ENCODE measurements around the gene SRM. TPM values are rescaled to one million over a fixed set of nuclear protein-coding genes. Genes with fewer than 3 reads are reported as not detected.

The SRM gene
- total and polyA plus RNA-seq, 4 donors: 48.9 to 88.7 (median 69.4) TPM

DNA sequence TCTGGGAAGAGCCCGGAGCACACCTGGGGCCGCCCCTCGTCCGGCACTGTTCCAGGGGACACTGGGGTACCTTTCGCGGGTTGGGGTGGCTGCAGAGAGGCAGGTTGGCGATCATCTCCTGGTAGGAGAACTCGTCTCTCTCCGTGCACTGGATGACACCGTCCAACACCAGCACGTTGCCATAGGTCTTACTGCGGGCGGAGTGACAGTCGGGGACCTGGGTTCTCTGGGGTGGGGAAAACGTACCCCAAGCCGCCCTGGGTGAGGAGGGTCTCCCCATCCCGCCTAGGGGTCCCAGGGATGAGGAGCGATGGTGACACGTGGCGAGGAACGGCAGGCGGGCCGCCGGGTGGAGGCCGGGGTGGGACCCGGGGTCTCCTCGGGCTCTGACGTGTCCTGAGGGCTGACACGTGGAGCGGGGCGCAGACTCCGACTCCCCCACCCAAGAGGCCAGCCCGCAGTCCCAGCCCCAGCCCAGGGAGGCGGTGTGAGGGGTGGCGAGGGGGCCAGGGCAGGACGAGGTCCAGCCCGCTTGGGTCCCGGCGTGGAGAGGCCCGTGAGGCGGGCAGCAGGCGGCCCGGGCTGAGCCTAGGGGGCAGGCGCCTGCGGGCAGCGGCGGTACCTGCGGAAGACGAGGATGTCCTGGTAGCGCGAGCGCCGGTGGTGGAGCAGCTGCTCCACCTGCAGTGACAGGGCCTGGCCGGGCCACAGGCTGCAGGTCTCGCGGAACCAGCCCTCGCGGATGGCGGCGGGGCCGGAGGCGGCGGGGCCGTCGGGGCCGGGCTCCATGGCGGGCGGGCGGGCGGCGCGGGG, 457 bp downstream of the SRM start:
- Histone ChIP-seq H3K27ac (ENCODE audit: low read depth in 1 of 2, low read length in 2 of 2) (no peak overlapping the region), H3K9me3 (ENCODE audit: control insufficient read depth, low read length) (no peaks in the 10 kb centered on the region), H3K27me3 (ENCODE audit: control insufficient read depth in 1 of 2, insufficient read depth in 2 of 2, low read length in 1 of 2) (no peaks in the 10 kb centered on the region), H3K4me3 (ENCODE audit: low read length in 2 of 2) (peak overlapping the region; percentile 69 to 73), H3K36me3 (ENCODE audit: control insufficient read depth in 1 of 2, insufficient read depth in 2 of 2, low read length in 1 of 2) (peaks cover 2 to 5% of the 10 kb centered on the region in 2 donors), H3K4me1 (ENCODE audit: control insufficient read depth in 1 of 2, insufficient read depth in 2 of 2, low read length in 2 of 2) (no peaks in the 10 kb centered on the region)
- 1% methylated on average over 40 to 72 of the region's 72 CpGs for WGBS, 2 donors
- intact Hi-C loops (cut with DNase I): no loop called here
- ATAC-seq (ENCODE audit: low FRiP score) (peak; percentile 4), DNase-seq (peak in 1 of 2 donors; percentile 77)

DNA sequence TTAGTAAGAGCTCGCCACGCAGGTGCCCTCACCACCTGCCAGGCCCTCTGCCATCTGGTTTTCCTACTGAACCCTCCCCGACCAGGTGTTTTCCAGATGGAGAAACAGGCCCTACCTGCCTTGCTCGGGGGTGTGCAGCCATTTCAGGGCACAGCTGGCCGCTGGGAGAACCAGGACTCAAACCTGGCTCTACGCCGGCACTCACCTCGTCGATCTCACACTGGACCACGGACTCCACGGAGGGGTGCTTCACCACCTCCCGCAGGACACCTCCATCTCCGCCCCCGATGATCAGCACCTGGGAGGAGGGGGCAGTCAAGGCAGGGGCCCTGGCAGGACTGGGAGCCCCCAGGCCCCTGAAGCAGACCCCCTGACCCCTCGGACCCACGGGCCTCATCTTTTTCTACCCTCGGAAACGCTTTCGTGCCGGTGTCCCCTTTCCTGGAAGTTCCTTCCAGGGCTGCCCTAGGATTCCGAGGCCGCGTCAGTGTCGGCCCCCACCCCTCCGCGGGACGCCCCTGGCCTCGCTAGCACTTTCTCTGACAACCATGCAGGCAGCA, 1.1 kb downstream of the SRM start:
- Histone ChIP-seq H3K27me3 (ENCODE audit: control insufficient read depth in 1 of 2, insufficient read depth in 2 of 2, low read length in 1 of 2) (no peaks in the 10 kb centered on the region), H3K4me3 (ENCODE audit: low read length in 2 of 2) (peak overlapping the region in 1 of 2 donors; percentile 73), H3K36me3 (ENCODE audit: control insufficient read depth in 1 of 2, insufficient read depth in 2 of 2, low read length in 1 of 2) (peaks cover 2 to 7% of the 10 kb centered on the region in 2 donors), H3K4me1 (ENCODE audit: control insufficient read depth in 1 of 2, insufficient read depth in 2 of 2, low read length in 2 of 2) (no peaks in the 10 kb centered on the region), H3K27ac (ENCODE audit: low read depth in 1 of 2, low read length in 2 of 2) (no peak overlapping the region), H3K9me3 (ENCODE audit: control insufficient read depth, low read length) (no peaks in the 10 kb centered on the region)
- peak in 1 of 2 donors; percentile 71 for DNase-seq
- intact Hi-C loops (cut with DNase I): no loop called here
- WGBS, 2 donors: 51 to 55% methylated on average over 26 to 28 of the region's 28 CpGs
- ATAC-seq (ENCODE audit: low FRiP score): no peak

GRCh38 chr1:11058026-11058425, 1.8 kb downstream of the SRM start:
- Histone ChIP-seq H3K27ac (ENCODE audit: low read depth in 1 of 2, low read length in 2 of 2) (no peak overlapping the region), H3K4me3 (ENCODE audit: low read length in 2 of 2) (no peak overlapping the region), H3K4me1 (ENCODE audit: control insufficient read depth in 1 of 2, insufficient read depth in 2 of 2, low read length in 2 of 2) (no peaks in the 10 kb centered on the region), H3K27me3 (ENCODE audit: control insufficient read depth in 1 of 2, insufficient read depth in 2 of 2, low read length in 1 of 2) (no peaks in the 10 kb centered on the region), H3K9me3 (ENCODE audit: control insufficient read depth, low read length) (no peaks in the 10 kb centered on the region), H3K36me3 (ENCODE audit: control insufficient read depth in 1 of 2, insufficient read depth in 2 of 2, low read length in 1 of 2) (peaks cover 2 to 7% of the 10 kb centered on the region in 2 donors)
- DNase-seq: peak in 1 of 2 donors; percentile 30
- WGBS, 2 donors: 96% methylated on average over 14 of the region's 14 CpGs
- intact Hi-C loops (cut with DNase I): no loop called here
- no peak for ATAC-seq (ENCODE audit: low FRiP score)

DNA sequence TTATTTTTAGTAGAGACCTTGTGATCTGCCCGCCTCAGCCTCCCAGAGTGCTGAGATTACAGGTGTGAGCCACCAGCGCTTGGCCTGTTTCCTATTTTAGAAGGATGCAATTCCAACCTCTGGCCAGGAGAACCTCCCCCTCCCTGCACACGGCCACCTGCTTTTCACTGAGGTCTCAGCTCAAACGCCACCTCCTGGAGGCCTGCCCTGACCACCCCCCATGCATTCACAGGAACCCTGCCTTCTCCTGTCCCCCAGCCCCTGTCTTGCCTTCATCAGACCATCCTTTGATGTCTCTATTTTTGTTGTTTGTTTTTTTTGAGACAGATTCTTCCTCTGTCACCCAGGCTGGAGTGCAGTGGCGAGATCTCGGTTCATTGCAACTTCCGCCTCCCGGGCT, 2.3 kb downstream of the SRM start:
- ATAC-seq (ENCODE audit: low FRiP score) (no peak), DNase-seq (peak in 1 of 2 donors; percentile 37)
- 92 to 95% methylated on average over 8 of the region's 8 CpGs for WGBS, 2 donors
- no peak overlapping the region for H3K4me3 ChIP-seq (ENCODE audit: low read length in 2 of 2)
- H3K27me3 ChIP-seq (ENCODE audit: control insufficient read depth in 1 of 2, insufficient read depth in 2 of 2, low read length in 1 of 2): no peaks in the 10 kb centered on the region
- H3K36me3 ChIP-seq (ENCODE audit: control insufficient read depth in 1 of 2, insufficient read depth in 2 of 2, low read length in 1 of 2): peaks cover 2 to 7% of the 10 kb centered on the region in 2 donors
- intact Hi-C loops (cut with DNase I): no loop called here
- H3K27ac ChIP-seq (ENCODE audit: low read depth in 1 of 2, low read length in 2 of 2): no peak overlapping the region
- H3K4me1 ChIP-seq (ENCODE audit: control insufficient read depth in 1 of 2, insufficient read depth in 2 of 2, low read length in 2 of 2): no peaks in the 10 kb centered on the region
- no peaks in the 10 kb centered on the region for H3K9me3 ChIP-seq (ENCODE audit: control insufficient read depth, low read length)

DNA sequence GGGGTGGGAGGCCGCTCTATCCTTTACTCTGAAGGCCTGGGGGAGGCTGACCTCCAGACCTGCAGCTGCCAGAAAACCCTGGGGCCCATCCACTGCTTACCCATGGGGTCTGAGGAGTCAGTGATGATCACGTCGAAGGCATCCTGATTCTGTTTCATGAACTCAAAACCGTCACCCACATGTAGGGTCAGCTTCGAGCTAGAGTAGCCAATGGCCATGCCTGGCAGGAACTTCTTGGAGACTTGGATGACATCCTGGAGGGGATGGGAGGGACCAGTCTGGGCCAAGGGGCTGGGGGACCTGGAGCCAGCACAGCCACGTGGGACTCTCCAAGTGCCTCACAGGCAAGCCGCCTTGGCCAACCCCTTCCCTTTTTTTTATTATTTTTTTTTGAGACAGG, 3.3 kb downstream of the SRM start:
- Histone ChIP-seq H3K9me3 (ENCODE audit: control insufficient read depth, low read length) (no peaks in the 10 kb centered on the region), H3K36me3 (ENCODE audit: control insufficient read depth in 1 of 2, insufficient read depth in 2 of 2, low read length in 1 of 2) (peaks cover 2 to 7% of the 10 kb centered on the region in 2 donors), H3K27me3 (ENCODE audit: control insufficient read depth in 1 of 2, insufficient read depth in 2 of 2, low read length in 1 of 2) (no peaks in the 10 kb centered on the region), H3K27ac (ENCODE audit: low read depth in 1 of 2, low read length in 2 of 2) (no peak overlapping the region), H3K4me1 (ENCODE audit: control insufficient read depth in 1 of 2, insufficient read depth in 2 of 2, low read length in 2 of 2) (no peaks in the 10 kb centered on the region), H3K4me3 (ENCODE audit: low read length in 2 of 2) (no peak overlapping the region)
- 76 to 81% methylated on average over 7 of the region's 7 CpGs for WGBS, 2 donors
- no peak for ATAC-seq (ENCODE audit: low FRiP score)
- intact Hi-C loops (cut with DNase I): no loop called here
- DNase-seq: peak in 1 of 2 donors; percentile 36

- 92 to 95% methylated on average over 10 to 12 of the region's 12 CpGs for WGBS, 2 donors
- H3K27ac ChIP-seq (ENCODE audit: low read depth in 1 of 2, low read length in 2 of 2): no peak overlapping the region
- DNase-seq (peak in 1 of 2 donors; percentile 42), ATAC-seq (ENCODE audit: low FRiP score) (no peak)
- no peak overlapping the region for H3K4me3 ChIP-seq (ENCODE audit: low read length in 2 of 2)
- H3K9me3 ChIP-seq (ENCODE audit: control insufficient read depth, low read length): no peaks in the 10 kb centered on the region
- intact Hi-C loops (cut with DNase I): no loop called here
- no peaks in the 10 kb centered on the region for H3K27me3 ChIP-seq (ENCODE audit: control insufficient read depth in 1 of 2, insufficient read depth in 2 of 2, low read length in 1 of 2)
- H3K36me3 ChIP-seq (ENCODE audit: control insufficient read depth in 1 of 2, insufficient read depth in 2 of 2, low read length in 1 of 2): peaks cover 2 to 7% of the 10 kb centered on the region in 2 donors
- H3K4me1 ChIP-seq (ENCODE audit: control insufficient read depth in 1 of 2, insufficient read depth in 2 of 2, low read length in 2 of 2): no peaks in the 10 kb centered on the region
Observed at GRCh38 chr1:11055676-11056075, 4.1 kb downstream of the SRM start.

GRCh38 chr1:11054666-11055065, 5.2 kb downstream of the SRM start:
- WGBS, 2 donors: 86 to 89% methylated on average over 22 of the region's 22 CpGs
- Histone ChIP-seq H3K4me1 (ENCODE audit: control insufficient read depth in 1 of 2, insufficient read depth in 2 of 2, low read length in 2 of 2) (no peaks in the 10 kb centered on the region), H3K4me3 (ENCODE audit: low read length in 2 of 2) (no peak overlapping the region), H3K36me3 (ENCODE audit: control insufficient read depth in 1 of 2, insufficient read depth in 2 of 2, low read length in 1 of 2) (peaks cover 2 to 7% of the 10 kb centered on the region in 2 donors), H3K9me3 (ENCODE audit: control insufficient read depth, low read length) (no peaks in the 10 kb centered on the region), H3K27ac (ENCODE audit: low read depth in 1 of 2, low read length in 2 of 2) (no peak overlapping the region), H3K27me3 (ENCODE audit: control insufficient read depth in 1 of 2, insufficient read depth in 2 of 2, low read length in 1 of 2) (no peaks in the 10 kb centered on the region)
- DNase-seq: peak in 1 of 2 donors; percentile 57
- no peak for ATAC-seq (ENCODE audit: low FRiP score)
- intact Hi-C loops (cut with DNase I): no loop called here

- DNase-seq: peak in 1 of 2 donors; percentile 59
- Histone ChIP-seq H3K27me3 (ENCODE audit: control insufficient read depth in 1 of 2, insufficient read depth in 2 of 2, low read length in 1 of 2) (no peaks in the 10 kb centered on the region), H3K36me3 (ENCODE audit: control insufficient read depth in 1 of 2, insufficient read depth in 2 of 2, low read length in 1 of 2) (peaks cover 2 to 7% of the 10 kb centered on the region in 2 donors), H3K9me3 (ENCODE audit: control insufficient read depth, low read length) (no peaks in the 10 kb centered on the region), H3K27ac (ENCODE audit: low read depth in 1 of 2, low read length in 2 of 2) (no peak overlapping the region), H3K4me3 (ENCODE audit: low read length in 2 of 2) (no peak overlapping the region), H3K4me1 (ENCODE audit: control insufficient read depth in 1 of 2, insufficient read depth in 2 of 2, low read length in 2 of 2) (no peaks in the 10 kb centered on the region)
- intact Hi-C loops (cut with DNase I): no loop called here
- 88% methylated on average over 7 of the region's 7 CpGs for WGBS, 2 donors
- ATAC-seq (ENCODE audit: low FRiP score): no peak
Observed at GRCh38 chr1:11054181-11054580, 5.6 kb downstream of the SRM start.

DNA sequence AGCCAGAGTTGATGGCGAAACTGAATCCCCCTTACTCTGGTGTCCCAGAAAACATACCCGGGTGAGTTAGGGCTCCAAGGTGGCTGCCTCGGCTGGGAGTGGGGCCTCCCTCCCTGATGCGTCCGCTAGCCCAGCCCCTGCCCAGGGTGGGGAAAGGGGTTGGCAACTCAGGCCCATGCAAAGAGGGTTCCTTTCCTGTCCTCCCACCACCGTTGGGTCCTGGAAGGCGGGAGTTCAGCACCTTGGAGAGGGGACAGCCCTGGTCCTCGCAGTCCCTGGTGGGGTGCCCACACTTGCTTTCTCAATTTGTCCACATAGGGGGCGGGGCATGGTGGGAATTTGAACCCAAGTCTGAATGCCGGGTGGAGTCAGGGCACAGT, 6.1 kb downstream of the SRM start:
- DNase-seq: peak in 1 of 2 donors; percentile 72
- no peaks in the 10 kb centered on the region for H3K4me1 ChIP-seq (ENCODE audit: control insufficient read depth in 1 of 2, insufficient read depth in 2 of 2, low read length in 2 of 2)
- 51% methylated on average over 10 of the region's 10 CpGs for WGBS, 2 donors

More for the DNA sequence above, 6.1 kb downstream of the SRM start:
- no peaks in the 10 kb centered on the region for H3K27me3 ChIP-seq (ENCODE audit: control insufficient read depth in 1 of 2, insufficient read depth in 2 of 2, low read length in 1 of 2)
- intact Hi-C loops (cut with DNase I): no loop called here
- H3K27ac ChIP-seq (ENCODE audit: low read depth in 1 of 2, low read length in 2 of 2): no peak overlapping the region
- H3K9me3 ChIP-seq (ENCODE audit: control insufficient read depth, low read length): no peaks in the 10 kb centered on the region
- ATAC-seq (ENCODE audit: low FRiP score): peak; percentile 36
- H3K36me3 ChIP-seq (ENCODE audit: control insufficient read depth in 1 of 2, insufficient read depth in 2 of 2, low read length in 1 of 2): peaks cover 2 to 7% of the 10 kb centered on the region in 2 donors
- no peak overlapping the region for H3K4me3 ChIP-seq (ENCODE audit: low read length in 2 of 2)

Measured in aorta (tissue), 5 donors.